GM18526 (cell line): ENCODE data around the gene TOPBP1.

ENCODE experiments used
- POLR2A ChIP-seq: IDR thresholded peaks from 3 replicates; pipeline ENCODE4 v1.6.1; 2011; ENCODE audit not compliant: insufficient read length; ENCODE audit errors: extremely low read depth

TOPBP1 gene

DNA sequence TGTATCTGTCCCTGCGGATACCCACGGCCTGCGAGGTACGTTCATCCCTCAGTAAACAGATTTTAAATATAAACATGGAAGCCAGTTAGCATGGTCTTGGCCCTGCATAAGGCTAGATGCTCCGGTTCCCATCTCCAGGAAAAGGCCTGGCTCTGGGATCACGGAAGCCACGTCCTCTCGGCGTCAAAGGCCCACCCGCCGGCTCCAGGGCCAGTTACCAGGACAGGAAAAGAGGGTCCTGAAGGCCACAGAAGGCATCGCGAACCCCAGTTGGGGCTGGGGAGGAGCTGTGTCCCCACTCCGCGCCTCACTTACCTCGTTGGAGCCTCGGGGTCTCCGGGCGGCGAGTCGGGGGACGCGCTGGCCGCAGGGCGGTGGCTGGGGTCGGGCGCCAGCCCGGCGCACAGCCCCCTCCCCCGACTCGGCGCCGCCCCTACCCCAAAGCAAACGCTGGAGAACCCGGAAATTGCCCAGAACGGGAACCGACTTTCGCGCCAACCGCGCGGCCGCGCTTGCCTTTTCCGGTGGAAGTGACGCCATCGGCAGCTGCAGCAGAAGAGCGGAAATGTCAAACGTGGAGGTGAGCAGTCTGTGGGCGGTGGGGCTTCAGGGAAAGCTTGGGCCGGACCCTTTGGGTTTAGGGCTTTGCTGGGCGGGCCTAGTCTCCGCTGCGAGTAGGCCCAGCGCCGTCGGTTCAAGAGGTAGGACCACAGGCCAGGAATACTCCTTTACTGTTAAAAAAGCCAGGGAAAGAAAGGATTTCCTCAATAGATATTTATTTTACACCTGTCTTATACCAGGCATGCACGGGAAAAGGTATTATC, at the start of gene TOPBP1:
Gene TOPBP1 (minus strand): TSS at position 488 of the 824 bp plus-strand sequence. CDS start 814 bp downstream, outside the sequence.
- TF ChIP-seq POLR2A = peak; percentile 82

DNA sequence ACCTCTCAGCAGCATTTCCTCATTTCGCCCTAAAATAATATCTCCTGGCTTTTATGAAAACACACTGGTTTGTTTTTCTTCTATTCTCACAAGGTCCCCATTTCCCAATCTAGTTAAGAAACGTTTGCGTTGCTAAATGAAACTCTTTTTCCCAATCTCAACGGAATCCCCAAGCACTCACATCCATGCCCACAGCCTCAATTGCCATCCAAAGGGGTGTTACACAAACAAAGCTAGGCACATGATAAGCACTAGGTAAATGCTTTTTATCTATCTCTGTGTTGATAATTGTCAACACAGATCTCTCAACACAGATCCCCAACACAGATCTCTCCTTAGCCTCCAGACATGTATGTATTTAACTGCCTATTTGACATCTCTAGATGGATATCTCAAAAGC, 49.3 kb upstream of the TOPBP1 start:
- no peak for TF ChIP-seq POLR2A

DNA sequence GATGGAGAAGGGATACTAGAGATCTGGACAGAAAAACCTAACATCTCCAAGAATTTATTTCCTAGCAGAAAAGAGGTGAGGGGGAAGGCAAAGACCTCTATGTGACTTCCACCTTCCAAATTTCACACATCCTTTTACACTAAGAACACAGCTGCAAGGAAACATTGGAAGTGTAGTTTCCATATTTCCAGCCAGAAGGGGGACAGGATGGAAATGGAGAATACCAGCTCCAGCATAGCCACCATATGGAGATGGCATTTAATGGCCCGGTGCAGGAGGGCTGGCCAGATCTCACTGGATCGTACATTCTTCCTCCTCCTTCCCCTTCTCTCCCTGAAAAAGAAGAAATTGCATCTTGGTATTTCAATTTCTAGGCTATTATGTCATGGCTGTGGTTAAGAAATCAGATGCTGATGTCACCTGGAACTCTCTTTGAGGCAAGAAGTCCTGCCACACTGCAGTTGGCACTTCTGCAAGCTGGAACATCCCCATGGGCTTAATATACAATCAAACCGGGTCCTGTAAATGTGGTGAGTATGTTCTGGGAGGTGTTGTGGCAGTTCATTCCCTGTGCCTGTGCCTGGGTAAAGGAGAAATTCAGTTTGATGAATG, 47.5 kb upstream of the TOPBP1 start:
- TF ChIP-seq POLR2A = no peak

DNA sequence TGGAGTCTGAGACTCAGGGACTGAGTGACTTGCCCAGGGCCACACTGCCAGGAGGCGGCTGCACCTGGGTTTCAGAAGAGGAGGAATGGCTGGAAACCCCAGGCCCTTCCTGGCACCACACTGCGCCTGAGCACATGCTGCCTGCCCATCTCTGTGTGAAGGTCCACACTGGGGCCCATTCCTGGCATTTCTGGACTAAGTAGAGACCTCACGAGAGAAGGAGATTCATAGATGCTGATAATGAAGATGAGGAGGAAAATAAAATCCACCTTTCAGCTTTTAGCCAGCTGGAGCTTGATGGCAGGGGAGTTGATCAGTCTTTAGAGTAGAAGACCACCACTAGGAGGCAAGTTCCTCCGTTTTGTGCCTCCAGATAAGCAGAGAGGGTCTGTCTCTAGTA, 44.3 kb upstream of the TOPBP1 start:
- no peak for TF ChIP-seq POLR2A

DNA sequence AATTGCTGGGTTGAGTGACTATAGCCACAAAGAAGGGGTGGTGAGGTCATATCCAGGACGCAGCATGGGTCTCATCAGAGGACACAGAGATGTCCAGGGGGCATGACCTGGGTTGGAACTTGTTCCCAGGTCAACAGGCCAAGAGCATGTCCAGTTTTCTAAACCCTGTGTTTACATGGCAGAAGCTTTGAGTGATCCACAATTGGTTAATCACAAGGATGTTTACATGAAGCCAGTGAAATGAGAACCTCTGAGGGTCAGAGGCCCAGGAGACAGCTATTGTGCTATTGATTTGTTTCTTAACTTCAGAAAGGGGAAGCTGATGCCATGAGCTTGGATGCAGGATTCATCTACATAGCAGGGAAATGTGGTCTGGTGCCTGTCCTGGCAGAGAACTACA, 42.2 kb upstream of the TOPBP1 start:
- TF ChIP-seq POLR2A = no peak

DNA sequence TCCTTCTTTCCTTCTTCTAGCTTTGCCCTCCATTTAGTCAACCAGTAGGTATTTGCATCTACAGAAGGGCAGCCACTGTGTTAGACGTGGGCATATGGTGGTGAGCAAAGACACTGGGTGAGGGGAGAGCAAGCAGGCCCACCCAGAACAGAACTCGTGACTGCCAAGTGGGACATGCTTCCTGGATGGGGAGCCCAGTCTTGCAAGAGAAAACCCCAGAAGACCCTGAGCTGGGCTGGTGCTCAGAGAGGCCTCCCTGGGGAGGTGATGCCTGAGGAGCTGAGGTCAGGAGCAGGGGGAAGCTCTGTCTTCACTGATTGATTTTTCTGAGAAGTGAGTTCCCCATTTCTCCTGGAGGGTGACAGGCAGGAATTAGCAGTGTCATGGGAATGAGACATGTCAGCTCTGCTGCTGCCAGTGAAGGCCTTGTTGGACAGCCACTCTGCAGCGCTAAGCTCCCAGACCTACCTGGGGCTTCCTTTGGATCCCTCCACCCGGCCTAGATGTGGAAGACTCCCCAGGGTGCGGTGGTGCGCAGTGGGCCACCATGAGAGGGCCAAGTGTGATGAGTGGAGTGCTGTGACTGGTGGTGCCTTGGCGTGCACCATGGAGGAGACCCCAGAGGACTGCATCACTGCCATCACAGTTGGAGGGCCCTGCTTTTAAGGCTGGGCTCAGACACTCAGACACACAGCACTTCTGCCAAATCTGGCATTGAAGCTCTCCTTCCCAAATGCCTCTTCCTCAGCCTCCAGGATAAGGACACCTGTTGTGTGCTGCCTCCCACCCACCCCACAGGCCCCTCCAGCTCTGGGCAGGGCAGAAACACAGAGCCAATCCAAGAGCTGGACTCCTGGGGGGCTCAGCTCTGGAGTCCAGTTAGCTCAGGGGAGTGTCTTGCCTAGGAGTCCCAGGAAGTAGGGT, 40.0 kb upstream of the TOPBP1 start:
- TF ChIP-seq POLR2A = no peak

DNA sequence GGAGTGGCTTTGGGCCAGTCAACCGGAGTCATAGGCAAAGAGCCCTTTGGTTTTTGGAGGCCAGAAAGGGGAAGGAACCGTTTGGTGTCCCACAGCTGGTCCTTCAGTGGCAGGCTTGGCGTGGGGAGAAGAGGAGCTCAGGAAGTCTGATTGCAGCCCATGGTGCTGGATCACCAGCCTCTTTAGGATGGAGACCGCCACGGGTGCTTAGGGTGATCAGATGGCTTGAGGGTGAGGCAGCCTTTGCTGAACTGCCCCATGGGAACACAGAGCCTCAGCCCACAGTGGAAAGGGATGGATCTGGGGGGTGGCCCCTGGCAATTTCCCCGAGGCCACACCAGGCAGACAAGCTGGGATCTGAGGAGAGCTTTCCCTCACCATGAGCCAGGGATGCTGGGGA, 38.6 kb upstream of the TOPBP1 start:
- no peak for TF ChIP-seq POLR2A

DNA sequence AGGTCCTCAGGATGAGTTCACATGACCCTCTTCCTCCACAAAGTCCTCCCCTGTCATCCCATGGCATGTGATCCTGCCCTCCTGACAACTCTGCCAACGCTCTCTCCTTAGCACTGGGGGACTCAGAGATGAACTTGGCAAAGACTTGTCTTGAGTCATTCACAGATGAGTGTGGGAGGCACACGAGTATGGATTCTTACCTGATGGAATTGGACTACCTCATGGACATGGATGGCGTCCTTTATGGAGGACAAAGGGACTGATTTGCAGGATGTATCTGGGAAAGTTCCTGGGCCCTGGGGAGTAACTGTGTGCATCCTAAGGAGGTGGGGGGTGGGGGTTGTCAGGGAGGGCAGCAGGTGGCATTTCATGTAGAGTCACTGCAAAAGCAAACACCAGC, 38.2 kb upstream of the TOPBP1 start:
- no peak for TF ChIP-seq POLR2A

DNA sequence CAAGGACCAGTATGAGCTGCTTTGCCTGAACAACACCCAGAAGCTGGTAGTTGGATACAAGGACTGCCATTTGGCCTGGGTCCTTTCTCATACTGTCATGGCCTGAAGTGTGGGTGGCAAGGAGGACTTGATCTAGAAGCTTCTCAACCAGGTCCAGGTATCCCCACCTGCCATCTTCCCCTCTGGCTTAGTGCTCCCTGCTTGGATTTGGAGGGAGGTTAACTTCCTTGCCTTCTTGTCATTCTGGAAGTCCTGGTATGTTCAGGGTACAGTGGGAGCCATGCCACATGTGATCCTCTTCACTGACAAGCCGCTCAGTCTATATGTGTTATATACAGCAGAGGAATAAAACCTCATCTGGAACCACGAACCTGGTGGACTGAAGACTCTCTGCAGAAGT, 37.7 kb upstream of the TOPBP1 start:
- no peak for TF ChIP-seq POLR2A

DNA sequence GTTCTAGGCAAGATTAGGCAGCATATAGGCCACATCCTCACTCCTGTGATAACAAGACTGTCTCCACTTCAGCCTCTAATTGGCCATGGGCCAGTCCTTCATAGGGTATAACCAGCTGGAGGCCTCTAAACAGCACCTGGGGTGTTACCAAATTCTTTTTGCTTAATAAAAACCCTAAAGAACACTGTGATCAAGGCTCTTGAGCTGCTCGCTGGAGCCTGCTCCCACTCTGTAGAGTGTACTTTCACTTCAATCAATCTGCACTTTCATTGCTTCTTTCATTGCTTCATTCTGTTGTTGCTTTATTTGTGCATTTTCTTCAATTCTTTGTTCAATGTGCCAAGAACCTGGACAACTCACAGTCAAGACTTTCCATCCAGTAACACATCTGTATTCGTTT, 36.2 kb upstream of the TOPBP1 start:
- TF ChIP-seq POLR2A = no peak

DNA sequence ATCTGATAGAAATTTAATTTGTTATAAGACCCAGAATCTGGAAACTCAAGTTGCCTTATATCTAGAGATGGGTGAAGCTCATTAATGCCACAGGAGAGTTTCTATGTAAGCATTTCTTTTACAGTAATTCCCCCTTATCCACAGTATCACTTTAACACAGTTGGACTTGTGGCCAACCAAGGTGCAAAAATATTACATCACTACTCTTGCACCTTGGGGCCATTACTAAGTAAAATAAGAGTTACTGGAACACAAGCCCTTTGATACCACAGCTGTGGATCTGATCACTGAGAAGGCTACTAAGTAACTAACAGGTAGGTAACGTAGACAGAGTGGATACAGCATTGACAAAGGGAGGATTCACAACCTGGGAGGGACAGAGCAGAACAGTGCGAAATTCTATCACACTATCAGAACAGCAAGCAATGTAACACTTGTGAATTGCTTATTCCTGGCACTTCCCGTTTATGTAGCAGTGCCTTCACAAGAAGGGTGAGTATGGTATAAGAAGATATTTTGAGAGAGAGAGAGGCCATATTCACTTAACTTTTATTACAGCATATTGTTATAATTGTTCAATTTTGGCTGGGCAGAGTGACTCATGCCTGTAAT, 33.9 kb upstream of the TOPBP1 start:
- TF ChIP-seq POLR2A = no peak

DNA sequence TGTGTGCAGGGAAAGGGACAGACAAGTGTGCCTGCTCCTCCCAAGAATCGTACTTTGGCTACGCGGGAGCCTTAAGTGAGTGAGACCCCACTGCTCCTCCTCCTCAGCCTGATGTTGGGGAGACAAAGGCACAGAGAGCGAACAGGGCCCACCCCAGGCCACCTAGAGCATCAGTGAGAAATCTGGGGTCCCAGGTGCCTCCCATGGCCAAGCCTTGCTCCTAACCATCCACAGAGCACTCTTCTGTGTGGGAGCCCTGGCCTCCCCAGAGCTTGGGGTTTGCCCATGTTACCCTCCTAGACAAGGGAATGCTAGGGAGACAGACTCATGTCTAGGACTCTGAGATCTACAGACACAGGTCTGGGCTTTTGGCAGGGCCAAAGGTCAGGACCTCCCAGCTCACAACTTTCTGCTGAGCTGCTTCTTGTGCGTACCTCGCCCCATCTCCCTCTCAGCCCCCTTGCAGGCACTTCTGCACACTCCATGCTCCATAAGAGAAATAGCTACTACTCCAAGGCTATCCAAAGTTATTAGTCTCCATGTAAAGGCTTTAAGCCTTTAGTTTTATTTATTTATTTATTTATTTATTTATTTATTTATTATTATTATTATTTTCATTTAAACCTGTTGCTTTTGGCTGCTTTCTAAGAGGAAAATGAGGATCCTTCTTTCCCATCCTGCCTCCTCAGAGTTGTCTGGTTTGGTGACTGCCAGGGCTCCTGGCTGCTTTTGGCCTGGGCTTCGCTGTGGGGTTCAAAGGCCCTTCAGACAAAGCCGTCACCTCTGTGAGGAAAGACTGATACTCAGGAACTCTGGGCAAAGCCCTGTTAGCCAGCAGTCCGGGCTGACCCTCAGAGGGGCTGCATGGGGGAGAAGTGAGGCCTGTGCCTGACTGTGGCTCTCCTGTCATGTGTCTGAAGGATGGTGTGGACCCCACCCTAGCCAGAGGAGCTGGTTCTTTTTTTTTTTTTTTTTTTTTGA, 32.8 kb upstream of the TOPBP1 start:
- no peak for TF ChIP-seq POLR2A

DNA sequence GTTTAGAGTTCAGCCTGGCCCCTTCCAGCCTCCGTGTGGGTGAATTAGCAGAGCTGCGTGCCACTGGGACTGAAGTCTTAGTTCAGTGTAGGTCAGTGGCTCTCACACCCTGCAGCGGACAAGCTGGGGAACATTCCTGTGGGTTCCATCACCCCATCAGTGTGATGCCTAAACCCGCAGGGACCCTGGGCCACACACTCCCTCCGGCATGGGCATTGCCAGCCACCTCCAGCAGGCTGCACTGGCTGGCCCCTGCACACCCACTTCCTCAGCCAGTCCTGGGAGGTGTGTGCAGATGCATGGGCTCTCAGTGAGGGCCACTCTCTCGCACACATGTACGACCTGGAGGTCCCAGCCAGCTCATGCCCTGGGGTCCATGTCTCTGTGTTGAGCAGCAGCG, 32.1 kb upstream of the TOPBP1 start:
- TF ChIP-seq POLR2A = no peak

DNA sequence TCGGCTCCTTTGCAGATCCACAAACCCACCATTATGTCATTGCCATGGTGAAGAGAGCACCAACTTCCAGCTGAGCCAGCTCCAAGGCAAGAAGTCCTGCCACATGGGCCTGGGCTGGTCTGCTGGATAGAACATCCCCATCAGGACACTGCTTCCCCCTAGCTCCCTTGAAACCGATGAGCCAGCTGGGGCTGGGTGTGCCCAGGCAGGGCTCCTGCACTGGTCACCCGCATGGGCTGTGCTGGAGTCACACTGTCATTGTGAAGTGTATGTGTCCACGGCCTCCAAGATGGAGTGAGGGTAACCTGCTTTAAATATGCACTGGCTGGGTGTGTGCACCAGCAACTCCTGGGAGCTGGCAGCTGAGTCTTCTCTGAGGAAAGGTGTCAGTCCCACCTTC, 31.0 kb upstream of the TOPBP1 start:
- no peak for TF ChIP-seq POLR2A
